Measurements from ENCODE around the gene BMP6. TPM values are rescaled to one million over a fixed set of nuclear protein-coding genes. Genes with fewer than 3 reads are reported as not detected.

BMP6 gene
- total and polyA plus RNA-seq, 11 donors: 1.1 to 5.1 (median 2.7) TPM

GRCh38 chr6:7832904-7833750, 107.2 kb downstream of the BMP6 start:
- DNase-seq: no peak
- H3K4me3 ChIP-seq: no peak overlapping the region
- 78 to 83% (median 80%) methylated on average over 9 of the region's 9 CpGs for WGBS, 4 donors
- no peaks in the 10 kb centered on the region for H3K36me3 ChIP-seq
- H3K4me1 ChIP-seq: peaks cover 0 to 4% (median 0%) of the 10 kb centered on the region in 12 donors
- peaks cover 0 to 7% (median 0%) of the 10 kb centered on the region in 9 donors for H3K27me3 ChIP-seq
- ATAC-seq: peak in 1 of 4 donors; percentile 36
- H3K9me3 ChIP-seq: no peaks in the 10 kb centered on the region
- TF ChIP-seq CTCF (IDR thresholded peaks at IDR 0.05) (no peak), POLR2A (IDR thresholded peaks at IDR 0.05) (no peak)
- no peak overlapping the region for H3K27ac ChIP-seq
- intact Hi-C loops (cut with DNase I): no loop called here

- H3K36me3 ChIP-seq: no peaks in the 10 kb centered on the region
- intact Hi-C loops (cut with DNase I): no loop called here
- no peak for ATAC-seq
- DNase-seq: no peak
- TF ChIP-seq POLR2A (IDR thresholded peaks at IDR 0.05) (no peak), CTCF (IDR thresholded peaks at IDR 0.05) (no peak)
- no peaks in the 10 kb centered on the region for H3K4me1 ChIP-seq
- no peak overlapping the region for H3K4me3 ChIP-seq
- no peak overlapping the region for H3K27ac ChIP-seq
- H3K9me3 ChIP-seq: no peaks in the 10 kb centered on the region
- H3K27me3 ChIP-seq: peaks cover 0 to 7% (median 0%) of the 10 kb centered on the region in 9 donors
- 40 to 58% (median 46%) methylated on average over 4 of the region's 4 CpGs for WGBS, 4 donors
These were observed 107.8 kb downstream of the BMP6 start for GRCh38 chr6:7833751-7834070.

- ATAC-seq: no peak
- H3K4me1 ChIP-seq: no peaks in the 10 kb centered on the region
- peaks cover 0 to under 1% (median 0%) of the 10 kb centered on the region in 12 donors for H3K9me3 ChIP-seq
- H3K27ac ChIP-seq: no peak overlapping the region
- 88 to 96% (median 94%) methylated on average over 4 of the region's 4 CpGs for WGBS, 4 donors
- H3K36me3 ChIP-seq: no peaks in the 10 kb centered on the region
- H3K4me3 ChIP-seq: no peak overlapping the region
- TF ChIP-seq CTCF (IDR thresholded peaks at IDR 0.05): no peak
- TF ChIP-seq POLR2A (IDR thresholded peaks at IDR 0.05): no peak
- peaks cover 0 to 7% (median 0%) of the 10 kb centered on the region in 9 donors for H3K27me3 ChIP-seq
- intact Hi-C loops (cut with DNase I): no loop called here
- no peak for DNase-seq
These were observed 110.6 kb downstream of the BMP6 start for GRCh38 chr6:7836371-7837026.

- WGBS, 4 donors: 70 to 81% (median 77%) methylated on average over 3 of the region's 3 CpGs
These were observed 116.0 kb downstream of the BMP6 start for GRCh38 chr6:7841781-7842468.

More at GRCh38 chr6:7841781-7842468, 116.0 kb downstream of the BMP6 start:
- ATAC-seq (no peak), DNase-seq (no peak)
- no peak overlapping the region for H3K4me3 ChIP-seq
- intact Hi-C loops (cut with DNase I): no loop called here
- H3K27me3 ChIP-seq: no peaks in the 10 kb centered on the region
- TF ChIP-seq CTCF (IDR thresholded peaks at IDR 0.05) (no peak), POLR2A (IDR thresholded peaks at IDR 0.05) (no peak)
- no peak overlapping the region for H3K27ac ChIP-seq
- H3K4me1 ChIP-seq: peaks cover 0 to under 1% (median 0%) of the 10 kb centered on the region in 12 donors
- H3K9me3 ChIP-seq: peaks cover 0 to 10% (median 3%) of the 10 kb centered on the region in 12 donors
- no peaks in the 10 kb centered on the region for H3K36me3 ChIP-seq

Data from heart left ventricle (tissue), 16 donors.